ENCODE measurements around the gene SMCP. TPM values are rescaled to one million over a fixed set of nuclear protein-coding genes. Genes with fewer than 3 reads are reported as not detected.

Gene SMCP
- total RNA-seq, 1 experiment from 2014 or later: not detected

DNA sequence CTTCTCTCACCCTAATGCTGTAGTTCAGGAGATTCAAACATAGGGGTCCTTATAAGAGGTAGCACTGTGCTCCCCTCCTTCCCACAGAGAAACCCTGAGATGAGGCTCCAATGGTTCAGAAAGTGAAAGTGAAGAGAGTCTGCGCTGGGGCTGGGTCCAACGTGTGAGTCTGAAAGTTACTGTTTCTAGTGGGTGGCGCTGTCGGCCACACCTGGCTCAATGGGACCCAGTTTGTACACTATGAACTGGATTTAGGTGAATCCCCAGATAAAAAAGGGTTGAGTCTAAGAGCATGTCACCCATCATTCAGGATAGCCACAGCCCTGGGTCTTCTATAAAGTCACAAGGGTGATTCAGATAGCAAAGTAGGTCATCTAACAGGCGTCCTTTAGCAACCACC, 2.8 kb downstream of the SMCP start:
- no TSS peak for BruUV-seq (replicated peaks)
- Histone ChIP-seq H3F3A (ENCODE audit: low read length, unreplicated experiment) (no peaks in the 10 kb centered on the region), H3K4me2 (ENCODE audit: low read length) (no peak overlapping the region), H3K36me3 (ENCODE audit: low read depth, low read length) (no peaks in the 10 kb centered on the region), H3K9me3 (ENCODE audit: low read length) (no peaks in the 10 kb centered on the region), H3K9me2 (replicated peaks; ENCODE audit: low read length) (no peaks in the 10 kb centered on the region), H3K27ac (ENCODE audit: low read length) (no peak overlapping the region), H3K4me3 (ENCODE audit: low read length) (no peak overlapping the region), H3K79me2 (ENCODE audit: low read length) (no peaks in the 10 kb centered on the region), H3K4me1 (ENCODE audit: insufficient read depth, low read length) (no peaks in the 10 kb centered on the region), H3K27me3 (ENCODE audit: low read length) (no peaks in the 10 kb centered on the region), H3K9ac (ENCODE audit: low read length) (no peak overlapping the region), H2AFZ (ENCODE audit: low read length) (no peak overlapping the region), H4K20me1 (ENCODE audit: low read length) (no peaks in the 10 kb centered on the region)
- ATAC-seq: no peak
- no peak for DNase-seq
- ChIA-PET POLR2A (ENCODE audit: unreplicated experiment) (no interaction called here), CTCF (no interaction called here)
- intact Hi-C loops (cut with micrococcal nuclease): no loop called here
- TF ChIP-seq EZH2 (IDR thresholded peaks at IDR 0.05; ENCODE audit: low read length, unreplicated experiment): no peak

DNA sequence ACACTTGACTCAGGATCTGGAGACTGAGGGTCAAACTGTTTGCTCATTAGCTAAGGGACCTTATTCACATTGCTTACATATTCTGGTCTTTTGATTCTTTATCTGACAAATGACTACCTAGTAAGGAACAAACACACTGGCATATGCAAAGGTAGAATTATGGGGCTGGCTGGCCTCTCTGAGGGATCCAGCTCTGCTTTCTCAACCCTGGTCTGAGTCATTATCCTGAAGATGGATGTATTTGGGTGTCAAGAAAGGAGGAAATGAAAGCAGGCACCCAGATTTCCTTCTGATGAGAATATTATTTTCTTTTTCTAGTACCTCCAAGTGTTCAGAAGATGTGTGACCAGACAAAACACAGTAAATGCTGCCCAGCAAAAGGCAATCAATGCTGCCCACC, 6.0 kb downstream of the SMCP start:
- TF ChIP-seq EZH2phosphoT487 (IDR thresholded peaks at IDR 0.05; ENCODE audit: borderline replicate concordance, low read length): no peak
- TF ChIP-seq, protein P1, sequence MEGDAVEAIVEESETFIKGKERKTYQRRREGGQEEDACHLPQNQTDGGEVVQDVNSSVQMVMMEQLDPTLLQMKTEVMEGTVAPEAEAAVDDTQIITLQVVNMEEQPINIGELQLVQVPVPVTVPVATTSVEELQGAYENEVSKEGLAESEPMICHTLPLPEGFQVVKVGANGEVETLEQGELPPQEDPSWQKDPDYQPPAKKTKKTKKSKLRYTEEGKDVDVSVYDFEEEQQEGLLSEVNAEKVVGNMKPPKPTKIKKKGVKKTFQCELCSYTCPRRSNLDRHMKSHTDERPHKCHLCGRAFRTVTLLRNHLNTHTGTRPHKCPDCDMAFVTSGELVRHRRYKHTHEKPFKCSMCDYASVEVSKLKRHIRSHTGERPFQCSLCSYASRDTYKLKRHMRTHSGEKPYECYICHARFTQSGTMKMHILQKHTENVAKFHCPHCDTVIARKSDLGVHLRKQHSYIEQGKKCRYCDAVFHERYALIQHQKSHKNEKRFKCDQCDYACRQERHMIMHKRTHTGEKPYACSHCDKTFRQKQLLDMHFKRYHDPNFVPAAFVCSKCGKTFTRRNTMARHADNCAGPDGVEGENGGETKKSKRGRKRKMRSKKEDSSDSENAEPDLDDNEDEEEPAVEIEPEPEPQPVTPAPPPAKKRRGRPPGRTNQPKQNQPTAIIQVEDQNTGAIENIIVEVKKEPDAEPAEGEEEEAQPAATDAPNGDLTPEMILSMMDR (conservative IDR thresholded peaks at IDR 0.05; ENCODE audit: low read depth, low read length): no peak
- Histone ChIP-seq H4K20me1 (ENCODE audit: low read length) (no peaks in the 10 kb centered on the region), H3K9me3 (ENCODE audit: low read length) (no peaks in the 10 kb centered on the region), H3K4me1 (ENCODE audit: insufficient read depth, low read length) (peaks cover 7% of the 10 kb centered on the region; the same call in 1 of the 2 replicates), H3F3A (ENCODE audit: low read length, unreplicated experiment) (no peaks in the 10 kb centered on the region), H3K27me3 (ENCODE audit: low read length) (no peaks in the 10 kb centered on the region), H2AFZ (ENCODE audit: low read length) (no peak overlapping the region), H3K79me2 (ENCODE audit: low read length) (no peaks in the 10 kb centered on the region), H3K9ac (ENCODE audit: low read length) (no peak overlapping the region), H3K4me2 (ENCODE audit: low read length) (no peak overlapping the region), H3K36me3 (ENCODE audit: low read depth, low read length) (no peaks in the 10 kb centered on the region), H3K4me3 (ENCODE audit: low read length) (no peak overlapping the region), H3K9me2 (replicated peaks; ENCODE audit: low read length) (no peaks in the 10 kb centered on the region), H3K27ac (ENCODE audit: low read length) (no peak overlapping the region)
- no peak for DNase-seq
- ChIA-PET CTCF (no interaction called here), POLR2A (ENCODE audit: unreplicated experiment) (no interaction called here)
- no TSS peak for BruUV-seq (replicated peaks)
- ATAC-seq: no peak
- intact Hi-C loops (cut with micrococcal nuclease): no loop called here

DNA sequence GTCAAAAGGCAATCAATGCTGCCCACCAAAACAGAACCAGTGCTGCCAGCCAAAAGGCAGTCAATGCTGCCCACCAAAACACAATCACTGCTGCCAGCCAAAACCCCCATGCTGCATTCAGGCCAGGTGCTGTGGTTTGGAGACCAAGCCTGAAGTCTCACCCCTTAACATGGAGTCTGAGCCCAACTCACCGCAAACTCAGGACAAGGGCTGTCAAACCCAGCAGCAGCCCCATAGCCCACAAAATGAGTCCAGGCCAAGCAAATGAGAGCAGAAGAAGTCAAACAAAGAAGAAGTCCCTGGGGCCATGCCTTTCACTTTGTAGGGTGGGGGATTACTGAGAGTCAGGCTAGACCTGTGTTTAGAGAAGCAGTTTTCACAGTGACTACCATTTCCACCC, 6.4 kb downstream of the SMCP start:
- Histone ChIP-seq H3K4me3 (ENCODE audit: low read length) (no peak overlapping the region), H3K36me3 (ENCODE audit: low read depth, low read length) (no peaks in the 10 kb centered on the region), H3K4me1 (ENCODE audit: insufficient read depth, low read length) (peaks cover 7% of the 10 kb centered on the region; the same call in 1 of the 2 replicates), H3K27ac (ENCODE audit: low read length) (no peak overlapping the region), H3K9me2 (replicated peaks; ENCODE audit: low read length) (no peaks in the 10 kb centered on the region), H4K20me1 (ENCODE audit: low read length) (no peaks in the 10 kb centered on the region), H3K79me2 (ENCODE audit: low read length) (no peaks in the 10 kb centered on the region), H3K27me3 (ENCODE audit: low read length) (no peaks in the 10 kb centered on the region), H3F3A (ENCODE audit: low read length, unreplicated experiment) (no peaks in the 10 kb centered on the region), H2AFZ (ENCODE audit: low read length) (no peak overlapping the region), H3K9me3 (ENCODE audit: low read length) (no peaks in the 10 kb centered on the region), H3K4me2 (ENCODE audit: low read length) (no peak overlapping the region), H3K9ac (ENCODE audit: low read length) (no peak overlapping the region)
- ChIA-PET POLR2A (ENCODE audit: unreplicated experiment) (no interaction called here), CTCF (no interaction called here)
- no peak for DNase-seq
- no peak for ATAC-seq
- no TSS peak for BruUV-seq (replicated peaks)
- TF ChIP-seq EZH2phosphoT487 (IDR thresholded peaks at IDR 0.05; ENCODE audit: borderline replicate concordance, low read length): no peak
- no peak for TF ChIP-seq EZH2 (IDR thresholded peaks at IDR 0.05; ENCODE audit: low read length, unreplicated experiment)
- TF ChIP-seq, protein P1 (conservative IDR thresholded peaks at IDR 0.05; ENCODE audit: low read depth, low read length): no peak
- intact Hi-C loops (cut with micrococcal nuclease): no loop called here

All from PC-3 (cell line).